IPS-NIHi11 (cell line): ENCODE data around the gene BTNL9.
"Not testable (repeated sequence)": the region's sequence is repeated elsewhere in the genome, so short reads cannot be mapped to it uniquely, and the experiment has no call there.

Experiments used
- DNase-seq: peaks from one replicate; pipeline ENCODE4 v3.0.0; 2012; ENCODE audit warnings: mixed read lengths, low spot score

Gene BTNL9

GRCh38 chr5:181043285-181044092, 3.4 kb downstream of the BTNL9 start:
- no peak for DNase-seq

DNA sequence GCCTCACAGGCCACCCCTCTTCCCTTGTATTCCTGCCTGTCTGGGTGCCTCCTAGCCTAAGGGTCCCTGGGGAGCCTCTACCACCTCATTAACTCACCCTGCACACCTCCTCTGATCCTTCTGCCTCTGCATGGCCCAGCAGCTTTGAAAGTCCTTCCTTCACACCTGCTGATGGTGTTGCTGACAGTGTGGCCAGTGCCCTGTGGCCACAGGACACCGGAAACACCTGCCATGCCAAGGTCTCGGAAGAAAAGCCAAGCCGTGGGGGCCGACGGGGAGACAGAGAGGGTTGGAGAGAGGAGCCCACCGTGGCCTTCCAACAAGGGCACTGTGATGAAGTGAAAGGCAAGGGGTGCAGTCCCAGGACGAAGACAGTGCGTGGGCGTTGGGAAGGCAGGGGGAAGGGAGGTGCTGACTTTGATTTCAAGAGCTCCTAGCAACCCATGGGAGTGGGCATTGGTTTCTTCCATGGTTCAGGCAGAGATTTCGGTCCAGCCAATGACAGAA, 4.1 kb downstream of the BTNL9 start:
- no peak for DNase-seq

DNA sequence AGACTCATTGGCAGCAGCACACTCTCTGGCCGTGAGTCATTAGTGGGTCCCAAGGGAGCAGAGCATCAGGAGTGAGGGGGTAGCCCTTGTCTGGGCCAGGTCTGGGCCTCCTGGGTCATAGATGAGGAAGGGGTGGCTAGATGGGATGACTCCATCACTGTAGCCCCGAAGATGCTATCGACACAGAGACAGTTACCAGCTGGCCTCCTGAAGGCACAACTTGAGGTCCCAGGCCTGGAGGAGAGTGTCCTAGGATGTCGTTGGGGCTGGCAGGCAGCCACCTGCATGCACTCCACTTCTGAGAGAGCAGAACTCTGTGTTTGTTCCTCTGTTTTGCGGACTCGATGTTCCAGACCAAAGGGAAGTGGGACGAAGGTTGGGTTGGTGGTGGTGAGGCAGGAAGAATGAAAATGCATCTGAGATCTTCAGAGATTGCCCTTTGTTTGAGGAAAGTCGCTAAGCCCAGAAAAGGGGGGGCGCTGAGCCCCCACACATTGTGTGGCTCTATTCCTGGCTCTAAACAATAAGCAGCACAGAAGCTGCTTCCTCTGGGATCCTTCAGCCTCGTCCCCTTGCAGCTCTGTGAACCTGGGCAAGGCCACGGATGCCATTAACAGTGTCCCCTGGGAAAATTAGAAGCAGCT, 4.7 kb downstream of the BTNL9 start:
- no peak for DNase-seq

GRCh38 chr5:181045316-181045715, 5.2 kb downstream of the BTNL9 start:
- no peak for DNase-seq

GRCh38 chr5:181045857-181046256, 5.8 kb downstream of the BTNL9 start:
- DNase-seq = not testable (repeated sequence)

GRCh38 chr5:181047288-181047687, 7.2 kb downstream of the BTNL9 start:
- no peak for DNase-seq

DNA sequence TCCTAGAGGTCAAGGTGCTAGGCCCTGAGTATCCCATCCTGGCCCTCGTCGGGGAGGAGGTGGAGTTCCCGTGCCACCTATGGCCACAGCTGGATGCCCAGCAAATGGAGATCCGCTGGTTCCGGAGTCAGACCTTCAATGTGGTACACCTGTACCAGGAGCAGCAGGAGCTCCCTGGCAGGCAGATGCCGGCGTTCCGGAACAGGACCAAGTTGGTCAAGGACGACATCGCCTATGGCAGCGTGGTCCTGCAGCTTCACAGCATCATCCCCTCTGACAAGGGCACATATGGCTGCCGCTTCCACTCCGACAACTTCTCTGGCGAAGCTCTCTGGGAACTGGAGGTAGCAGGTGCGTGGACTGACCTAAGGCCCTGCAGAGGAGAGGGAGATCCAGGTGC, 7.9 kb downstream of the BTNL9 start:
- no peak for DNase-seq

DNA sequence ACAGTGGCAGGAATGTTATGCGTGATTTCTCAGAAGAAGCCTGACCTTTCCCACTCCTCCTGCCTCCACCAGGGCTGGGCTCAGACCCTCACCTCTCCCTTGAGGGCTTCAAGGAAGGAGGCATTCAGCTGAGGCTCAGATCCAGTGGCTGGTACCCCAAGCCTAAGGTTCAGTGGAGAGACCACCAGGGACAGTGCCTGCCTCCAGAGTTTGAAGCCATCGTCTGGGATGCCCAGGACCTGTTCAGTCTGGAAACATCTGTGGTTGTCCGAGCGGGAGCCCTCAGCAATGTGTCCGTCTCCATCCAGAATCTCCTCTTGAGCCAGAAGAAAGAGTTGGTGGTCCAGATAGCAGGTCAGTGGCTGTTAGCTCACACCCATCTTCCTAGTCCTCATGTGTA, 9.9 kb downstream of the BTNL9 start:
- DNase-seq = no peak

- DNase-seq = no peak
Measured at GRCh38 chr5:181051841-181052671, 12.0 kb downstream of the BTNL9 start.

GRCh38 chr5:181052672-181053487, 12.8 kb downstream of the BTNL9 start:
- peak; percentile 75 for DNase-seq

DNA sequence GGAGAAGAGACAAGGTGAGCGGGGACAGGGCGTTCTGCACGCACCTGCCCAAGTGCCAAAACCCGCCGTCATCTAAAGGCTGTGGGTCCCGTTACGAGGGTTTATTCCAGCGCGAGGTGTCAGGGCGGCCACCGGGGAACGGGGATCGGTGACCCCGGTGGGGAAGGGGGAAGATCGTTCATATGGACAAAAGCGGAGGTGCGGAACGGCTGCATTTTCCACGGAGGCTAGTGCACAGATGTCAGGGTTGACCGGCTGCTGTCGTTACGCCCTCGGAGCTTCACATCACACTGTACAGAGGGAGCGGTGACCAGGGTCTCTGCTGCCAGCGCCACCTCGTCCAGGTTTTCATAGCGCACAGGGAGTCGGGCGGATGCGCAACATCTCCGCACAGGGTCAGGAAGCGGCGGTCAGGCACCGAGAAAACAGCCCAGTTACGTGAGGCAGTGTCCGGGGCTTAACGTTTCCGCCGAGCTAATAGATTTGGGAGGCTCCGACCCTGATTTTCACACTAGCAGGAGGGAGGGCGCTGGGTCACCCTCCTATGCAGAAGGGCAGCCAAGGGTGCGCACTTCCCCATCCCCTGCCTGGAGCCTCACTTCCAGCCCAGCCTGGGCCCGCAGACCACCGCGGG, 13.5 kb downstream of the BTNL9 start:
- DNase-seq = no peak

- no peak for DNase-seq
Measured at GRCh38 chr5:181054138-181054537, 14.1 kb downstream of the BTNL9 start.

DNA sequence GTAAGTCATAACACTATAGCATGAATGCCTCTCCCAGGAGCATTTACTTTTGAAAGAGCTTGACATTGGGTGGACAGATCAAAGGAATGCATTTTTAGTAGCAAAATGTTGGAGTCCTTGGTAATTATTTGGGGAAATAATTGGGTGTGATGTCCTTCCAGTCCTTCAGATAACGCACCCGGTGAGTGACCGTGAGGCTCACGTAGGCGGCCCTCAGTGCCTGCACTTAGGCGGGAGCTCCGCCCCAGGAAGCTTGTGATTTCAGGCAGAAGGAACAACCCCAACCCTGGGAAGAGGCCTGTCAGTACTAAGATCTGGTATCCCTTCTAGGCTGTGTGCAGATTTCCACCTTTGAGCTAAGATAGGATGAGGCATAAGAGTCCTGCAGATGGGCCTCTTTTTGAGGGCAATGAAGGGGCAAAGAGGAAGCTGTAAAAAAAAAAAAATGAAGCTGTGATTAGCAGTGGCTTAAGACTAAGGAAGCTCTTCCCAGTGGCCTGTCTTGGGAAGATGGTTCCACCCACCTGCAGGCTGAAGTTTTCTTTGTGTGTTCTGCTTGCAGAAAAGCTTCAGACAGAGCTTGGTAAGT, 14.9 kb downstream of the BTNL9 start:
- DNase-seq = no peak

DNA sequence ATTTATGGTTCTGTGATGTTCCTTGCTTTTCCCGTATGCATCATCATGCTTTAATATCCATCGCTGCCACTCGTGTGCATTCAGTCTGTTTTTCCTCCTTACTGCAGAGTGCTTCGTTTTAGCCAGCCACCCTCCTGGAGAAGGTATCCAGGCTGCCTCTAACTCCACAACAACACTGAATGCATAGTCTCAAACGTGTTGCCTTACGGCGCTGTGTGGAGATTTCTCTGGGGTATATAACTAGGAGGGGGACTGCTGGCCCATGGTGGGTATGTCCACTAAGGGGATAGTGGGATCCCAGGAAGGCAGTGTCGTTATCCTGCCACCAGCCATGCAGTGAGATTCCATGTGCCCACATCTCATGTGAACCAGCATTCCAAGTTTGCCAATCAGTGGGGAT, 16.4 kb downstream of the BTNL9 start:
- no peak for DNase-seq

DNA sequence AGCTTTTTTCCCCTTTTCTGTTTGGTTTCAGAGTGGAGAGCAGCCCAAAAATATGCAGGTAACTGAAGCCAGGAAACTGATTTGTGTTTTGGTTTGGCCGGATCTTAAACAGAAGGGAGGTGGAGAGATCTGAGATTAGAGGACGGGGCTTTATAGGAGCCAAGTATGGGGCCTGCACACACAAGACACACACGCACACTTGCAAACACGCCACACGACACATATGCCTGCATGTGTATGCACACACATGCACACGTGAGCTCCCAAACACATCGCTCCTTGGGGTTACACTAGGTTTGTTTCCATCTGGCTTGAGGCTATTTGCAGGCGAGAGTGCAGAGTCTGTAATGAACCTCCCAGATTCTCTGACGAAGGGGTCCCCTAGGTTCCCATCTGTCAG, 18.3 kb downstream of the BTNL9 start:
- DNase-seq = no peak

DNA sequence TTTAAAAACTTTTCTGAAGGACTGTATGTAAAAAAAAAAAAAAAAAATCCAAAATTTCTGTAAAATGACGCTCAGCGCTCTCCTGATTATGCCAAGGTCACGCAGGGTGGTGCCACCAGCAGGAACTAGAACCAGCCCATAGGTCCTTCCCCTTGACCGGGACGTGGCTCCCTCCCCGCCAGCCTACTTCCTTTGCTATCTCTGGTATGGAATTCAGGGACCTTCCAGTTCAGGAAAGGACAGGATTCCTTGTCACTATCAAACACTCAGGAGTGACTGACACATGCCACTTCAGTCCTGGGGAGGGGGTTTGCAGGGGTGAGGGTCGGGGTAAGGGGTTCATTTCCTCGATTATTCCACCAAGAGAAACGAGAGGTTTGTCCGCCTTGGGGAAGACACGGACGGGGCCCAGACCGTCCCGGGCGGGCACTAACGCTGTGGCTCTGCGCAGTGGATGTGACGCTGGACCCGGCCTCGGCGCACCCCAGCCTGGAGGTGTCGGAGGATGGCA, 18.8 kb downstream of the BTNL9 start:
- no peak for DNase-seq

GRCh38 chr5:181059297-181060230, 19.5 kb downstream of the BTNL9 start:
- DNase-seq = no peak

DNA sequence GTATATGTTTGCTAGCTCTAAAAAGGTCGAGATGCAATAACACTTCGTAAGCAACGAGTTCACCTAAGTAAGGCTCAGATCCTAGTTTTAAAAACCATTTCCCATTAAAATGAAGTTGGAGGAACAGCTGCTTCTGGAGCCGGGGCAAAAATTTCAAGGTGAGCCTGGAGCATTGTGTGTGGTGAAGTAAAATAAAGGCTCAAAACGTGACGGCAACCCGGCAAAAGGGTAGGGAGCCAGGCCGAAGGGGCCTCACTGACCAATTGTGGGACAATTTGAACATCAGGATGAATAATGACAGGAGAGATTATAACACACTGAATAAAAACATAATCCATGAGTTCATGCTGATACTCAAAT, 20.1 kb downstream of the BTNL9 start:
- DNase-seq = no peak

DNA sequence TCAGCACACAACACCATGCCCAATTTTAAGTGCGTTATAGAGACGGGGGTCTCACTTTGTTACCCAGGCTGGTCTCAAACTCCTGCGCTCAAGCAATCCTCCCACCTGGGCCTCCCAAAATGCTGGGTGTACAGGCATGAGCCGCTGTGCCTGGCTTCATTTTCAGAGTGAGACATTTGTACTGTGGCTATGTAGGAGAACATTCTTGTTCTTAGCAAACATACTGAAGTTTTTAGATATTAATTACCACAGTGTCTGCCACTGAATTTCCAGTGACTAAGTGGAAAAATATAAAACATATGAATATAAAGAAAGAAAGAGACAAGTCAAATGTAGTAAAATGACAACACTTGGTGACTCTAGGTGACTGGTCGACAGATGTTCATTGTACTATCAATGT, 20.9 kb downstream of the BTNL9 start:
- no peak for DNase-seq

DNA sequence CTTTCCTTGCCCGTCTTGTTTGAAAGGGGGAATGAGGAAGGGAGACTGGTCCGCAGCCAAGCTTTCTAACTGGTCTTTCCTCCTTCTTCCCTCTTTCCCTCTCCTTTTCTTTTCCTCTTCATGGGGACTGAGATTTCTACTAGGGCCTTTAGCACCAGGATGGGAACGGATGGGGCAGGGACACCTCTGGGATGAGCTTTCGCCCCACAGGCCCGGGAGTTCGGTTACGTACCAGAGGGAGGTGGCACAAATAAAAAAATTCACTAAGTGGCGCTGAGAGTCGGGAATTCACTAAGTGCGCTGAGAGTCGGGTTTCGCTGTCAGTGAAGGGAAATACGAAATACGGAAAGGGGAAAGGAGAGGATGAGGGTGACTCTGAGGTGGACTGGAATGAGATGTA, 21.6 kb downstream of the BTNL9 start:
- DNase-seq = no peak
